ENCODE measurements around the gene TTC34. TPM values are rescaled to one million over a fixed set of nuclear protein-coding genes. Genes with fewer than 3 reads are reported as not detected.

The TTC34 gene
- total RNA-seq, 1 donor from 2014 or later: 3.6 TPM

DNA sequence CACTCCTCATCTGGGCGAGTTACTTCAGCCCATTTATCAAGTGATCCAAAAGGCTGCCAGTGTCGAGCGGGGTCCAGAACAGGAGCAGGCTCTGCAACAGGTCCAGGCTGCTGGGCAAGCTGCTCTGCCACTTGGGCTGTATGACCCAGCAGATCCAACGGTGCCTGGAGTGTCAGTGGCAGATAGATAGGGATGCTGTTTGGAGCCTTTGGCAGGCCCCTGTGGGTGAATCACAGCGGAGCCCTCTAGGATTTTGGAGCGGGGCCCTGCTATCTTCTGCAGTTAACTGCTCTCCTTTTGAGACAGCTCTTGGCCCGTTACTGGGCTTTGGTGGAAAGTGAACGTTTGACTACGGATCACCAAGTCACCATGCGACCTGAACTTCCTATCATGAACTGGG is 176.2 kb downstream of the TTC34 start:
- Mint-ChIP-seq H3K36me3 (no peaks in the 10 kb centered on the region), H3K4me1 (no peaks in the 10 kb centered on the region), H3K27ac (no peak overlapping the region), H3K9me3 (peaks cover under 1% of the 10 kb centered on the region), H3K4me3 (no peak overlapping the region), H3K27me3 (ENCODE audit: low read depth) (peaks cover 71% of the 10 kb centered on the region)
- TF ChIP-seq, protein P1, sequence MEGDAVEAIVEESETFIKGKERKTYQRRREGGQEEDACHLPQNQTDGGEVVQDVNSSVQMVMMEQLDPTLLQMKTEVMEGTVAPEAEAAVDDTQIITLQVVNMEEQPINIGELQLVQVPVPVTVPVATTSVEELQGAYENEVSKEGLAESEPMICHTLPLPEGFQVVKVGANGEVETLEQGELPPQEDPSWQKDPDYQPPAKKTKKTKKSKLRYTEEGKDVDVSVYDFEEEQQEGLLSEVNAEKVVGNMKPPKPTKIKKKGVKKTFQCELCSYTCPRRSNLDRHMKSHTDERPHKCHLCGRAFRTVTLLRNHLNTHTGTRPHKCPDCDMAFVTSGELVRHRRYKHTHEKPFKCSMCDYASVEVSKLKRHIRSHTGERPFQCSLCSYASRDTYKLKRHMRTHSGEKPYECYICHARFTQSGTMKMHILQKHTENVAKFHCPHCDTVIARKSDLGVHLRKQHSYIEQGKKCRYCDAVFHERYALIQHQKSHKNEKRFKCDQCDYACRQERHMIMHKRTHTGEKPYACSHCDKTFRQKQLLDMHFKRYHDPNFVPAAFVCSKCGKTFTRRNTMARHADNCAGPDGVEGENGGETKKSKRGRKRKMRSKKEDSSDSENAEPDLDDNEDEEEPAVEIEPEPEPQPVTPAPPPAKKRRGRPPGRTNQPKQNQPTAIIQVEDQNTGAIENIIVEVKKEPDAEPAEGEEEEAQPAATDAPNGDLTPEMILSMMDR (IDR thresholded peaks at IDR 0.05; ENCODE audit: unreplicated experiment): no peak
- no peak for DNase-seq (ENCODE audit: low spot score in 2 of 2, unreplicated experiment in 2 of 2)

DNA sequence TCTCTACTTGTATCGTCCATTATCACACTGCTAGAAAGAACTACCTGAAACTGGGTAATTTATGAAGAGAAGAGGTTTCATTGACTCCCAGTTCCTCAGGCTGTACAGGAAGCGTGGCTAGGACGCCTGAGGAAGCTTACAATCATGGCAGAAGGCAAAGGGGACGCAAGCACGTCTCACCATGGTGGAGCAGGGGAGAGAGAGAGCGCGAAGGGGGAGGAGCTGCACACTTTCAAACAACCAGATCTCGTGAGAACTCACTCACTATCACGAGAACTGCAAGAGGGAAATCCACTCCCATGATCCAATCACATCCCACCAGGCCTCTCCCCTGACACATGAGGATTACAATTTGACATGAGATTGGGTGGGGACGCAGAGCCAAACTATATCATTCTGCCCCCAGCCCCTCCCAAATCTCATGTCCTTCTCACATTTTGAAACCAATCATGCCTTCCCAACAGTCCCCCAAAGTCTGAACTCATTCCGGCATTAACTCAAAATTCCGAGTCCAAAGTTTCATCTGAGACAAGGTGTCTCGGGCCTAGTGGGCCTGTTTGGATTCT is 176.7 kb downstream of the TTC34 start:
- Mint-ChIP-seq H3K36me3 (no peaks in the 10 kb centered on the region), H3K4me1 (no peaks in the 10 kb centered on the region), H3K27ac (no peak overlapping the region)

DNA sequence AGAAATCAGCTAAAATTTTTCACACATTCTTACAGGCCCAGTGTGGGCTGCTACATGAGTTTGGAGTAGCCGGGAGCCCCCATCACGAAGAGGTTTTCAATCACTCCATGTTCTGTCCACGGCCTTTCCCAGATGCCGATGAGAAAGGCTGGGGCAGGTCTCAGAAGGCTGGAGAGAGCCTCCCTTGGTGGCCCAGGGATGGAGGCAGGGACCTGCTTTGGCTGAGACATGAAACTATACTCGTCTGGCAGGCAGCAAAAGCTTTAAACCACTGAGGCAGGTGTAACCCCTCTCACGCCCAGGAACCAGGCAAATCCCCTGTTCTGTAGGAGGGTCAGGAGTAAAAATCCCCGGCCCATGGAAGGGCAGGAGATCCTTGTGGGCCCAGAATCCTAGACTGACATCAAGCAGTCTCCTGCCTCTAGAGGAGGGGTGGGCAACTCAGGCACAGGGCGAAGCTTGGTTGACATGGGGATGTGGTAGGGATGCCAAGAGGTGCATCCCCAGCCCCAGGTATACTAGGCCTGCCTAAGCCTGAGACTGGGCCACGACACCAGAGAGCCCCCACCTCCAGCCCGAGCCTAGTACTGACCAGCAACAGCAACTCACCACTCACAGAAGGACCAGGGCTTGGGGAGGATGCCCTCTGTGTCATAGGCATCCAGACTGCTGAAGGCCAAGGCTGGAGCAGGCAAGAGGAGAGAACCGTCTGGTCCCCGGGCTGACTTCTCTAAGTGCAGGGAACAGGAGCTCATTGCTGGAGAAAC is 177.7 kb downstream of the TTC34 start:
- Mint-ChIP-seq H3K27me3 (ENCODE audit: low read depth) (peaks cover 66% of the 10 kb centered on the region), H3K36me3 (no peaks in the 10 kb centered on the region), H3K9me3 (peaks cover 7% of the 10 kb centered on the region), H3K4me3 (no peak overlapping the region), H3K4me1 (no peaks in the 10 kb centered on the region), H3K27ac (no peak overlapping the region)
- no peak for DNase-seq (ENCODE audit: low spot score in 2 of 2, unreplicated experiment in 2 of 2)
- TF ChIP-seq, protein P1 (IDR thresholded peaks at IDR 0.05; ENCODE audit: unreplicated experiment): no peak

More for the DNA sequence above, 176.7 kb downstream of the TTC34 start:
- DNase-seq (ENCODE audit: low spot score in 2 of 2, unreplicated experiment in 2 of 2): no peak
- Mint-ChIP-seq H3K4me3 (no peak overlapping the region), H3K27me3 (ENCODE audit: low read depth) (peaks cover 69% of the 10 kb centered on the region), H3K9me3 (peaks cover 3% of the 10 kb centered on the region)
- TF ChIP-seq, protein P1 (IDR thresholded peaks at IDR 0.05; ENCODE audit: unreplicated experiment): no peak

DNA sequence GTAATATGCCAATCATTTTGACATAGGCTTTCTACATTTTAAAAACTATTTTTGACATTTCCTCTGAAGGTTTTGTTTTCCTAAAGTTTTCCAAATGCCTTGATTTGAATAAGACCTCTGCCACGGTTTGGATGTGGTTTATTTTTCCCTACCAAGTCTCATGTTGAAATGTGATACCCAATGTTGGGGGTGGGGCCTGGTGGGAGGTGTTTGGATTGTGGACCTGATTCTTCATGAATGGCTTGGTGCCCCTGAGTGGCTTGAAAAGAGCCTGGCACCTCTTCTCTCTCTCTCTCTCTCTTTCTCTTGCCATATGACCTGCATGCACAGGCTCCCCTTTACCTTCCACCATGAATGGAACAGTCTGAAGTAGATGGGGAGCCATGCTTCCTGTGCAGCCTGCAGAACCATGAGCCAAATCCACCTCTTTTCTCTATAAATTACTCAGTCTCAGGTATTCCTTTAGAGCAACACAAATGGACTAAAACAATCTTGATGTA is 183.5 kb downstream of the TTC34 start:
- H3K36me3 Mint-ChIP-seq: no peaks in the 10 kb centered on the region
- H3K27ac Mint-ChIP-seq: no peak overlapping the region
- H3K4me1 Mint-ChIP-seq: no peaks in the 10 kb centered on the region
- H3K27me3 Mint-ChIP-seq (ENCODE audit: low read depth): peaks cover 27% of the 10 kb centered on the region
- TF ChIP-seq, protein P1 (IDR thresholded peaks at IDR 0.05; ENCODE audit: unreplicated experiment): no peak
- peaks cover 40% of the 10 kb centered on the region for H3K9me3 Mint-ChIP-seq
- DNase-seq (ENCODE audit: low spot score in 2 of 2, unreplicated experiment in 2 of 2): no peak
- no peak overlapping the region for H3K4me3 Mint-ChIP-seq

DNA sequence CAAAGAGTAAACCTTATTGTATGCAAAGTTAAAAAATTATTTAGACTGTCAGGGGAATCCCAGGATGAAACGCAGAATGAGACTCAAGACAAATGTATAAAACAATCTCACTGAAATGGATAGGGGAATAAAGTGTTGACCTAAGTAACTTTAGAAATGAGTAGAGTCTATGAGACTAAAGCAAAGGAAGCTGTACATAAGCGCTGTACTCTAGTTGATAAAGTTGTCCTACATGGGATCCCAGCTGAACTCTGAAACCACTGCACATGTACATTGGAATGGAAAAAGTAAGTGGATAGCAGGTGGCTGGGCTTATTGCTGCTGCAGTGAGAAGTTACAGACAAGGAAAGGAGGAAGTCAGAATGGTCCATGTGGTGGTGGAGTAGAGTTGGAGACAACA is 187.3 kb downstream of the TTC34 start:
- TF ChIP-seq, protein P1 (IDR thresholded peaks at IDR 0.05; ENCODE audit: unreplicated experiment): no peak
- H3K4me1 Mint-ChIP-seq: no peaks in the 10 kb centered on the region
- DNase-seq (ENCODE audit: low spot score in 2 of 2, unreplicated experiment in 2 of 2): no peak
- no peaks in the 10 kb centered on the region for H3K36me3 Mint-ChIP-seq
- no peak overlapping the region for H3K4me3 Mint-ChIP-seq
- peaks cover 32% of the 10 kb centered on the region for H3K9me3 Mint-ChIP-seq
- H3K27me3 Mint-ChIP-seq (ENCODE audit: low read depth): peaks cover 18% of the 10 kb centered on the region
- no peak overlapping the region for H3K27ac Mint-ChIP-seq

Data from mesothelial cell of epicardium (in vitro differentiated cells).